ENCODE results near the gene MAPT. TPM values are rescaled to one million over a fixed set of nuclear protein-coding genes. Genes with fewer than 3 reads are reported as not detected.

The MAPT gene
- total and polyA plus RNA-seq, 2 of the 4 experiments (the other 2 are of a cell fraction): 0.18 to 0.19 TPM

- in situ Hi-C loops (cut with MboI; ENCODE audit: low sequenced_read_pairs): loop anchor here (10.0 kb wide), 1 partner anchor 638 kb away; no protein-coding TSS in a partner anchor
- Histone ChIP-seq H3K9ac (ENCODE audit: low read depth, low read length) (no peak overlapping the region), H3K56ac (ENCODE audit: extremely low read depth, insufficient read depth, low read length) (no peak overlapping the region), H3K4me3 (ENCODE audit: insufficient read depth, low read depth, low read length) (no peak overlapping the region), H2AK5ac (ENCODE audit: low read depth, low read length) (no peak overlapping the region), H2BK120ac (ENCODE audit: low read depth, low read length) (no peak overlapping the region), H3K14ac (replicated peaks; ENCODE audit: low read depth, low read length) (no peak overlapping the region), H3K23ac (ENCODE audit: low read depth, low read length) (no peak overlapping the region), H2BK15ac (ENCODE audit: low read depth, low read length) (no peak overlapping the region), H2BK5ac (ENCODE audit: low read depth, low read length, poor library complexity, severe bottlenecking) (no peak overlapping the region), H3K9me1 (ENCODE audit: insufficient read depth, low read length) (no peaks in the 10 kb centered on the region), H3K18ac (ENCODE audit: low read depth, low read length) (no peak overlapping the region), H3K4me2 (ENCODE audit: low read depth, low read length) (no peak overlapping the region), H3K79me1 (ENCODE audit: low read depth in 1 of 2, low read length in 2 of 2) (no peaks in the 10 kb centered on the region), H3K4me1 (ENCODE audit: control insufficient read depth, insufficient read depth, low read length) (no peaks in the 10 kb centered on the region), H3K4ac (ENCODE audit: low read depth, low read length) (no peak overlapping the region), H4K5ac (ENCODE audit: low read depth, low read length) (no peak overlapping the region), H4K8ac (ENCODE audit: low read depth in 2 of 2, low read length in 2 of 2) (no peak overlapping the region), H2BK20ac (ENCODE audit: low read depth, low read length) (no peak overlapping the region), H3K27me3 (ENCODE audit: control insufficient read depth, insufficient read depth, low read length) (peaks cover 7% of the 10 kb centered on the region; the same call in 1 of the 2 replicates), H4K91ac (ENCODE audit: insufficient read depth, low read depth, low read length) (no peak overlapping the region), H2AK9ac (replicated peaks; ENCODE audit: low read depth, low read length, poor library complexity) (no peak overlapping the region), H3K36me3 (ENCODE audit: control insufficient read depth, insufficient read depth, low read length) (no peaks in the 10 kb centered on the region), H3K27ac (ENCODE audit: insufficient read depth, low read length) (no peak overlapping the region), H2AFZ (replicated peaks; ENCODE audit: low read length, poor library complexity) (peak overlapping the region; percentile 1), H3K9me3 (ENCODE audit: control insufficient read depth, insufficient read depth, low read length) (no peaks in the 10 kb centered on the region), H4K20me1 (ENCODE audit: insufficient read depth, low read length) (no peaks in the 10 kb centered on the region)
- DNase-seq: peak; percentile 55
- no TSS peak for BruUV-seq (replicated peaks)
- ChIA-PET CTCF (interaction anchor here (0.6 to 1.1 kb wide), 4 partner anchors 13 to 711 kb away, joined by 3 to 4 read pairs (median 4); no protein-coding TSS in a partner anchor), POLR2A (ENCODE audit: unreplicated experiment) (no interaction called here)
- WGBS, 2 experiments (ENCODE audit: extremely low coverage in 2 of 2, insufficient read length in 1 of 2): no CpG with 5 or more reads among the region's 12 CpGs
- intact Hi-C loops (cut with micrococcal nuclease): loop anchor here (1.0 to 10.0 kb wide), 4 partner anchors 135 to 720 kb away; partner anchors contain the start of gene PLCD3
- ATAC-seq (ENCODE audit: low read depth): peak; percentile 82
- dilution Hi-C loops (cut with HindIII; ENCODE audit: low sequenced_read_pairs, unreplicated experiment): loop anchor here (25.0 kb wide), 1 partner anchor 215 kb away; no protein-coding TSS in a partner anchor
- TF ChIP-seq RCOR1 (IDR thresholded peaks at IDR 0.05; ENCODE audit: insufficient replicate concordance, low read length) (no peak), NFE2L2 (IDR thresholded peaks at IDR 0.05; ENCODE audit: low read depth, low read length) (no peak), RFX5 (IDR thresholded peaks at IDR 0.05; ENCODE audit: low read depth, low read length) (no peak), MXI1 (IDR thresholded peaks at IDR 0.05; ENCODE audit: borderline replicate concordance, low read depth, low read length) (no peak), SMC3 (IDR thresholded peaks at IDR 0.05; ENCODE audit: low read depth, low read length) (peak; percentile 70), CEBPB (IDR thresholded peaks at IDR 0.05; ENCODE audit: low read depth, low read length) (no peak), USF2 (IDR thresholded peaks at IDR 0.05; ENCODE audit: low read depth, low read length) (no peak), CTCF (conservative IDR thresholded peaks at IDR 0.05; ENCODE audit: low read depth, low read length) (peak; percentile 89), POLR2A (IDR thresholded peaks at IDR 0.05; ENCODE audit: low read depth, low read length) (no peak), MAFK (IDR thresholded peaks at IDR 0.05; ENCODE audit: low read depth, low read length) (no peak), CHD1 (IDR thresholded peaks at IDR 0.05; ENCODE audit: low read depth, low read length) (no peak), MAZ (IDR thresholded peaks at IDR 0.05; ENCODE audit: borderline replicate concordance, low read depth, low read length) (no peak), FOS (IDR thresholded peaks at IDR 0.05; ENCODE audit: low read depth, low read length) (no peak), RAD21 (IDR thresholded peaks at IDR 0.05; ENCODE audit: low read length) (peak; percentile 74), BHLHE40 (IDR thresholded peaks at IDR 0.05; ENCODE audit: low read depth, low read length) (no peak)
Observed at GRCh38 chr17:45852535-45853297, 41.6 kb upstream of the MAPT start.

All from IMR-90 (cell line).